Type B pancreatic cell (in vitro differentiated cells): ENCODE results near the gene C17orf50. TPM values are rescaled to one million over a fixed set of nuclear protein-coding genes. Genes with fewer than 3 reads are reported as not detected.

Experiments used
- DNase-seq: peaks from one replicate; pipeline ENCODE4 v3.0.0; 2021; ENCODE audit warnings: mixed read lengths; ENCODE audit not compliant: unreplicated experiment; ENCODE audit errors: extremely low spot score
- H3K27ac Mint-ChIP-seq: 2 replicates; pipeline ENCODE4 v1.8.0; 2021; ENCODE audit warnings: mild to moderate bottlenecking, mixed read lengths
- H3K27me3 Mint-ChIP-seq: 2 replicates; pipeline ENCODE4 v1.8.0; 2021; ENCODE audit warnings: mixed read lengths
- H3K36me3 Mint-ChIP-seq: 2 replicates; pipeline ENCODE4 v1.8.0; 2021; ENCODE audit warnings: mixed read lengths
- H3K4me1 Mint-ChIP-seq: one replicate; pipeline ENCODE4 v1.8.0; 2021; ENCODE audit warnings: mixed read lengths; ENCODE audit not compliant: unreplicated experiment
- H3K4me3 Mint-ChIP-seq: 2 replicates; pipeline ENCODE4 v1.8.0; 2021; ENCODE audit warnings: mild to moderate bottlenecking, mixed read lengths
- H3K9me3 Mint-ChIP-seq: 2 replicates; pipeline ENCODE4 v1.8.0; 2021; ENCODE audit warnings: mixed read lengths
- long read RNA-seq: library from polyadenylated mRNA; unstranded; transcript quantifications from one replicate; pipeline ENCODE4 v2.0.0, GENCODE V29; 2020
- total RNA-seq: library from RNA; stranded (reverse); gene quantifications from 2 replicates; pipeline ENCODE4 v1.2.1, GENCODE V29; 2021; ENCODE audit warnings: low replicate concordance
- TF ChIP-seq, protein P1 (sequence below): fragments of 200-600 bp; sonication (generic); conservative IDR thresholded peaks from 2 replicates; pipeline ENCODE4 v1.5.0; 2021; ENCODE audit warnings: antibody characterized with exemption, mild to moderate bottlenecking

The C17orf50 gene
- total RNA-seq = not detected in 2 replicates
- long read RNA-seq = 0 reads

DNA sequence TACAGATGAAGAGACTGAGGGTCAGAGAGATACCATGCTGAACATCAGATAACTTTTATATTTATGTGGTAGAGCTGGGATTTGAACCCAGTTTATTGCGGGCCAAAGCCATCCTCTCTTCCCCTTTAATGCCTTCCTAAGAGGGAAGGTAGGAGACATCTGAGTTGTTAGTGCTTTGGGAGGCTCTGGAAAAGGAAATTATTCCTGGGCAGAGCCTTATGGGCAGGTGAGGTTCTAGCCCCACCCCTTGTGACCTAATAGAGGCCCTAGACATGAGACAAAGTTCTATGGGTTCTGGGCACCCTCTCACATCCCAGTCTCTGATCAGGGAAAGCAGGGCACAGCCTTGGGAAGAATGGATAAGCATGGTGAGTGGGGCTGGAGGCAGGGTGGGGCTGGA, at the start of gene C17orf50:
Gene C17orf50 (plus strand): TSS at position 301 of the 400 bp plus-strand sequence. CDS start 55 bp downstream, at position 356.
- H3K36me3 Mint-ChIP-seq = no peaks in the 10 kb centered on the region
- no peaks in the 10 kb centered on the region for H3K9me3 Mint-ChIP-seq
- no peak within 1 kb of the TSS for H3K4me3 Mint-ChIP-seq
- no peak for DNase-seq
- TF ChIP-seq, protein P1, sequence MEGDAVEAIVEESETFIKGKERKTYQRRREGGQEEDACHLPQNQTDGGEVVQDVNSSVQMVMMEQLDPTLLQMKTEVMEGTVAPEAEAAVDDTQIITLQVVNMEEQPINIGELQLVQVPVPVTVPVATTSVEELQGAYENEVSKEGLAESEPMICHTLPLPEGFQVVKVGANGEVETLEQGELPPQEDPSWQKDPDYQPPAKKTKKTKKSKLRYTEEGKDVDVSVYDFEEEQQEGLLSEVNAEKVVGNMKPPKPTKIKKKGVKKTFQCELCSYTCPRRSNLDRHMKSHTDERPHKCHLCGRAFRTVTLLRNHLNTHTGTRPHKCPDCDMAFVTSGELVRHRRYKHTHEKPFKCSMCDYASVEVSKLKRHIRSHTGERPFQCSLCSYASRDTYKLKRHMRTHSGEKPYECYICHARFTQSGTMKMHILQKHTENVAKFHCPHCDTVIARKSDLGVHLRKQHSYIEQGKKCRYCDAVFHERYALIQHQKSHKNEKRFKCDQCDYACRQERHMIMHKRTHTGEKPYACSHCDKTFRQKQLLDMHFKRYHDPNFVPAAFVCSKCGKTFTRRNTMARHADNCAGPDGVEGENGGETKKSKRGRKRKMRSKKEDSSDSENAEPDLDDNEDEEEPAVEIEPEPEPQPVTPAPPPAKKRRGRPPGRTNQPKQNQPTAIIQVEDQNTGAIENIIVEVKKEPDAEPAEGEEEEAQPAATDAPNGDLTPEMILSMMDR = no peak
- H3K27me3 Mint-ChIP-seq = no peaks in the 10 kb centered on the region
- H3K4me1 Mint-ChIP-seq = peaks cover 10% of the 10 kb centered on the region
- no peak within 1 kb of the TSS for H3K27ac Mint-ChIP-seq

DNA sequence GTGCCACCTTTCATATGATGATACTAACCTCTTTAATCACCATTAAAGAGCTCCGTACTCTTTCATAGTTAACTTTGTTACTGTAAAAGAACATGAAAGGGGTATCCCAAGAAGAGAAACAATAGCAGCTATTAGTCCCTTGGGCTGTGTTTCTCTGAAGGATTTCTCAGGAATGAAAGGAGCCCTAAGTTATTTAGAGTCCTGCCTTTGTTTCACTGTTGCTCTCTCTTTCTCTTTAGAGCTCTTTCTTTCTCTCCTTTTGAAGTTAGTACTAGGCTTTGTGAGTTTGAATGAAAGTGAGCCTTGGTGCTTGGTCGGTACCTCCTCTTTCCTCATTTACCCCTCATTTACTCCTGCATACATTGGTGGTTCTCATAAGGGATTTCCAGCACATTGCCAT, 49.7 kb upstream of the C17orf50 start:
- H3K4me1 Mint-ChIP-seq = peaks cover 16% of the 10 kb centered on the region
- peaks cover 8% of the 10 kb centered on the region for H3K36me3 Mint-ChIP-seq
- DNase-seq = no peak
- TF ChIP-seq, protein P1 = no peak
- H3K4me3 Mint-ChIP-seq = no peak overlapping the region
- H3K9me3 Mint-ChIP-seq = no peaks in the 10 kb centered on the region
- H3K27me3 Mint-ChIP-seq = no peaks in the 10 kb centered on the region
- no peak overlapping the region for H3K27ac Mint-ChIP-seq

DNA sequence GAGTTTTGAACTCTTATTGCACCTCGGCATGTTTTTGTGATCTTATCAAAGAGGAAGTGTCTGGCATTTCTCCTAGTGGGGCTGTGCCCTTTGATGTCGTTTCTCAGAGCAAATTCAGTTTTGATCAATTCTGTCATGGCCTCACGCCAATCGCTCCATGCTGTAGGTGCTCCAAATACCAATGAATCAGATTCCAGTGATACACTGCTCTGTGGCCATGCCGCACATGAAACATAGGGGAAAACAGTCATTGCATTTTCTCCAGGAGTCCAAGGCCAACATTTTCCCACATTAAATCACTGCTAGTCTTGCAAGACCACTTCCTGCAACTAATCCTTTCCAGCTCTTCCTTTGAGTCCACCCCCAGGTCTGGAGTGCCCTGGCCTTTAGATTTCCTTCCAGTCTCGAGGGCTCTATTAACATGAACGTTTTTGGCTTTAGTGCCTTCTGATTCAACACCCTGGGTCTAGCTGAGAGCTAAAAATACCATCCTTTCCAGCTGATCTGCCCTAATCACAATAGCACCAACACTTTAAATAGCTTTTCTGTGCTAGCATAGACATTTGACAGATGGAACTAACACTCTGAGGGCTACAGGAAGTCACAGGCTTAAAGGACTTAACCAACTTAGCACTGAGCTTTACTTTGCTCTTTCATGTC, 47.5 kb upstream of the C17orf50 start:
- Mint-ChIP-seq H3K27ac (no peak overlapping the region), H3K36me3 (peaks cover 14% of the 10 kb centered on the region), H3K4me1 (peaks cover 17% of the 10 kb centered on the region), H3K4me3 (no peak overlapping the region), H3K9me3 (no peaks in the 10 kb centered on the region), H3K27me3 (no peaks in the 10 kb centered on the region)
- TF ChIP-seq, protein P1 = no peak
- no peak for DNase-seq

DNA sequence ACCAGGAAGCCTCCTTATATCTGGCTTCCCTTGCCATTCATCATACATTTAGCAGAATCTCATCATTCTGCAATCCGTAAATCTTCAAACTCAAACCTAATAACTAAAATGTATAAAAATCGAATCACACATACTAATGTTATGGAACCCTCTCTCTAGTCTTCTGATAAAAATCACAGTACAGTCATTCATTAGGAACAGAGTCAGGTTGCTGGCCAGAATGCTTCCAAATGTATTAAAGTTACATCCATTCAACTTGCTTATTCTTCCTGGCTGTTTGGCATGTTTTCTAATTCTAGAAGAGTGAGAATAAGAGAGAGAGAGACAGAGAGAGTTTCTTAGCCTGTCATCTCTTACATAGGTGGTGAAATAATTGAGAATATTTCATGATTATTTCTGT, 45.7 kb upstream of the C17orf50 start:
- H3K4me3 Mint-ChIP-seq = no peak overlapping the region
- no peak for DNase-seq
- peaks cover 16% of the 10 kb centered on the region for H3K36me3 Mint-ChIP-seq
- peaks cover 13% of the 10 kb centered on the region for H3K4me1 Mint-ChIP-seq
- no peaks in the 10 kb centered on the region for H3K27me3 Mint-ChIP-seq
- TF ChIP-seq, protein P1 = no peak
- no peak overlapping the region for H3K27ac Mint-ChIP-seq
- H3K9me3 Mint-ChIP-seq = no peaks in the 10 kb centered on the region

DNA sequence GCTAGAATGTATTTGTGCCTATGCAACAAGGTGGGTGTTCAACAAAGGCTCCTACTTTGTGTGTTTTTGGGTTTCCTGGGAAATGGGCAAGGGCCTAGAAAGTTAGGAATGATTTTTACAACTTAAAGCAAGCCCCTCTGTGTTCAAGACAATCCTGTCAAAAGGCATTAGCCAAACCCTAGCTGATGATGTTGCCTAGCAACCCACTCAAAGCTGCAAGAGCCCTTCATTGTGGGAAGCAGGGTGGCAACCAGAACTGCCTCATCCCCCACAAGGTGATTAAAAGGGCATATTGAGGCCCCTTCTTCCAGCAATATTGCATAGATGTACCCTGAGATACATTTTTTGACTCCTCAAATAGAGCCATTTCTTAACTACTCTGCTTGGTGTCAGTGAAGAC, 45.3 kb upstream of the C17orf50 start:
- Mint-ChIP-seq H3K4me1 (peaks cover 13% of the 10 kb centered on the region), H3K27ac (no peak overlapping the region), H3K9me3 (no peaks in the 10 kb centered on the region), H3K4me3 (no peak overlapping the region), H3K36me3 (peaks cover 18% of the 10 kb centered on the region), H3K27me3 (no peaks in the 10 kb centered on the region)
- TF ChIP-seq, protein P1 = no peak
- DNase-seq = no peak
